IPS-NIHi11 (cell line): ENCODE results near the gene APOLD1.

Source experiments
- DNase-seq: peaks from one replicate; pipeline ENCODE4 v3.0.0; 2012; ENCODE audit warnings: mixed read lengths, low spot score

Gene APOLD1

GRCh38 chr12:12839873-12840579 lies 54.6 kb downstream of the APOLD1 start:
- peak; percentile 67 for DNase-seq

GRCh38 chr12:12840580-12840899 lies 55.1 kb downstream of the APOLD1 start:
- DNase-seq: no peak
